AG10803 (cell line): ENCODE results near the gene CIB4.

Source experiments
- DNase-seq: peaks from one replicate; pipeline ENCODE4 v3.0.0; 2010; ENCODE audit warnings: low read depth
- H3K4me3 ChIP-seq: 2 replicates; pipeline ENCODE4 v1.5.1; 2011; ENCODE audit warnings: mild to moderate bottlenecking, low read length, control low read depth
- TF ChIP-seq, protein P1 (sequence below): conservative IDR thresholded peaks from 2 replicates; pipeline ENCODE4 v1.5.1; 2011; ENCODE audit warnings: mild to moderate bottlenecking, low read length, control low read depth, inconsistent platforms

CIB4 gene

DNA sequence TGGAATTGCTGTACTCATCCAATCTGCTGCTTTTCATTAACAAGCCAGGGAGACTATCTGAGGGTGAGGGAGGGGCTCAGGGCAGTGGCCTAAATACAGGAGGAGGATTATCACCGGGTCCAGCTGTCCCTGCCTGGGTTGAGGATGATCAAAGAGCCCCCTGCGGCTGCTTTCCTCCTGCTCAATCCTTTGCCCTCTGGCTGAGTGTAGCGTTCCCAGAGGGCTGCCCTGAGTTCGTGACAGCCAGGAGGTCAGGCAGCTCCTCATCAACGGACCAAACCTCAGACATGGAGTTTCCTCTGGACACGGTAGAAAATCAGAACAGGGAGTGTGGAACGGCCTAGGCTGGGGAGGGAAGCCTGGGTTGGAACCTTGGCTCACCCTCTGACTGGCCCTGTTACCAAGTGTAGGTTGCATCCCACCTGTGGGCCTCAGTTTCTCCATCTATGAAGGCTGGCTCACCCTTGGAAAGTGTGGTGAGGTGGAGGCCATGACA is 23.5 kb downstream of the CIB4 start:
- H3K4me3 ChIP-seq: no peak overlapping the region
- DNase-seq: no peak
- TF ChIP-seq, protein P1, sequence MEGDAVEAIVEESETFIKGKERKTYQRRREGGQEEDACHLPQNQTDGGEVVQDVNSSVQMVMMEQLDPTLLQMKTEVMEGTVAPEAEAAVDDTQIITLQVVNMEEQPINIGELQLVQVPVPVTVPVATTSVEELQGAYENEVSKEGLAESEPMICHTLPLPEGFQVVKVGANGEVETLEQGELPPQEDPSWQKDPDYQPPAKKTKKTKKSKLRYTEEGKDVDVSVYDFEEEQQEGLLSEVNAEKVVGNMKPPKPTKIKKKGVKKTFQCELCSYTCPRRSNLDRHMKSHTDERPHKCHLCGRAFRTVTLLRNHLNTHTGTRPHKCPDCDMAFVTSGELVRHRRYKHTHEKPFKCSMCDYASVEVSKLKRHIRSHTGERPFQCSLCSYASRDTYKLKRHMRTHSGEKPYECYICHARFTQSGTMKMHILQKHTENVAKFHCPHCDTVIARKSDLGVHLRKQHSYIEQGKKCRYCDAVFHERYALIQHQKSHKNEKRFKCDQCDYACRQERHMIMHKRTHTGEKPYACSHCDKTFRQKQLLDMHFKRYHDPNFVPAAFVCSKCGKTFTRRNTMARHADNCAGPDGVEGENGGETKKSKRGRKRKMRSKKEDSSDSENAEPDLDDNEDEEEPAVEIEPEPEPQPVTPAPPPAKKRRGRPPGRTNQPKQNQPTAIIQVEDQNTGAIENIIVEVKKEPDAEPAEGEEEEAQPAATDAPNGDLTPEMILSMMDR: no peak

DNA sequence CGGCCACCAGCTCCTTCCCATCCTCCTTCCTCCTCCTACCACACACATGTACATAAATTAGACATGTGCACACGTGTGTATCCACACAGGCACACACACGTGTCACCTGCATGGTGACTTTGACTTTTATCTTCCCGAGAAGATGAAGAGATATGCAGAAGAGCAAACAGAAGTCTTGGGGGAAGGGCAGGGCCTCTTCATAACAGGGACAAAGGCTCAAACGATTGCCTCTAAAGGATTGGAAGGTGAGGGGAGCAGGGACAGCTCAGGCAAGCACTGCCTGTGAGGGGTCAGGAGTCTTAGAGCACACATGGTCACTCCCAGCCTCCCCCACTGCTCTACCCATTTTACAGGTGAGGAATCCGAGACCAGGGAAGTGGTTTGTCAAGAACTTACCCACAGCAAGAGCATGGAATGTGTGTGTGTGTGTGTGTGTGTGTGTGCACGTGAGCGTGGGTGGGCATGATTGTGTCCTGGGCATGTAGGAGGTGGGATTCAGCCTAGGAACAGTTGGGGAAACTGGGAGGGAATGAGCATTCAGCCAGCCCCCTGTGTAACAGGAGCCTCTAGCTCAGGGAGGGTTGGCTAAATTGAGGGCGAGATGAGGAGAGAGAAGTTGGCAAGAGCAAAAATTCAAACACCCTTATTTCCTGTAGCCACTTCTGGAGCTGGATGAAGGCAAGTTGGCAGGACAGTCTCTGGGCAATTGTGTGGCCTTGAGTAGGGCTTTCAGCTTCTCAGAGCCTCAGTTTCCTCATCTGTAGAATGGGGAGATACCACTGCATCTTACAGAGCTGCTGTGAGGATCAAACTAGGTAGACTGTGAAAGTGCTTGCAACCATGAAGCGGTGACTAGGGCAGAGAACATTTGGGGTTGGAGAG is 24.2 kb downstream of the CIB4 start:
- no peak for DNase-seq
- no peak overlapping the region for H3K4me3 ChIP-seq
- TF ChIP-seq, protein P1: no peak

DNA sequence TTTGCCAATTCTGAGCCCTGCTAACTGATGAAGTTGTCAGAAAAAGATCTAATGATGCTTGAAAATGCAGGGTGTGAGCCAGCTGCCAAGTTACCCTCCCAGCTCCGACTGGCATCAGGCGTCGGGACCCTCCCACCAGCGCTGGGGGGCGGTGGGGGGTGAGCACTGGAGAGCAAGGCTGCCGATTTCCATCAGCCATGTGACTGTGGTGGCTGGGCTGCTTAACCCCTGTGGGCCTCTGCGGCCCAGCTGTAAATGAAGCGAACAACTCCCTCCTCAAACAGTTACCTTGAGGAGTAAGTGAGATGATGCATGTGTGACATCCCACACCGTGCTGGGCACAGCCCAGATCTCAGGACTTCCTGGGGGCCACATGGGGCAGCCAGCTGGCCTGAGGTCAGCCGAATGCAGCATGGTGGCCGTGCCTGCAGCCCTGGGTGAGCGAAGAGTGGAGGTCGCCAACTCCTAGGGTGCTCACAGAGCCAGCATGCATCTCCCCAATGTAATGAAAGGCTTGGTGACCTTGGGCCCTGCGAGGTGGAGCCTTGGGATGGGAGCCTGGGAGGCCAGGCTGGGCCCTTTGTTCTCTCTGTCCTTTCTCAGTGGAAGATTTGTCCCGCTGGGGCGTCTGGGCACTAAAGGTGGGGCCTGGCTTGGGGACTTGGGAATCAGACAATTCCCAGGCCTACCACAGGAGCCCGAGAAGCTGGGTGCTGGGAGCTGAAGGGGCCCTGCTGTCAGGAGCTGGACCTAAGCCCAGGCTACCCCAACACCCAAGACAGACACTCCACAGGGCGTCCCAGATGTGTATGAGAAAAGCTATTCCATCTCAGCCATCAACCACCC is 25.1 kb downstream of the CIB4 start:
- no peak overlapping the region for H3K4me3 ChIP-seq
- no peak for DNase-seq
- TF ChIP-seq, protein P1: no peak

DNA sequence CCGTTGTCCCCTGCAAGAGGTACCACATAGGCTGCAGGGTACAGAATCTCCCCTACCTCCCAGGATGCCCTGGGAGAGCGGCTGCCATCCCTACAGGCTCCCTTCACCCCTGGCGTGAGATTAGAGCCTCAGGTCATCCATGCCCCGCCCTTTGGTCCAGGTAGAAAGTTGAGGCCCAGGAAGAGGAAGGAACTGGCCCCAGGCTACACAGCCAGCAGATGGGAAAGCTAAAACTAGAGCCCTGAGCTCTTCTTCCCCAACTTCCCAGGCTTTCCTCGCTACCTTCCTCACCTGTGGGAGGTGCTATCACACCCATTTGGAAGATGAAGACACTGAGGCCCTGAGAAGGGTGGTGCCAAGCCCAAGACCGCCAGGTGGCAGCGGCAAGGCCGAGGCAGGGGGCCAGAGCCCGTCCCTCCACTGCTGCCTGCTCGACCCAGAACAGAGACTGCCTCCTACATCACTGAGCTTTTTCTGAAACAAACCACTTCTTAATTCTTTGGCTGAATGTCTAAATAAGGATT is 25.8 kb downstream of the CIB4 start:
- TF ChIP-seq, protein P1: peak; percentile 13; the same call in 1 of the 2 replicates
- DNase-seq: no peak
- no peak overlapping the region for H3K4me3 ChIP-seq

DNA sequence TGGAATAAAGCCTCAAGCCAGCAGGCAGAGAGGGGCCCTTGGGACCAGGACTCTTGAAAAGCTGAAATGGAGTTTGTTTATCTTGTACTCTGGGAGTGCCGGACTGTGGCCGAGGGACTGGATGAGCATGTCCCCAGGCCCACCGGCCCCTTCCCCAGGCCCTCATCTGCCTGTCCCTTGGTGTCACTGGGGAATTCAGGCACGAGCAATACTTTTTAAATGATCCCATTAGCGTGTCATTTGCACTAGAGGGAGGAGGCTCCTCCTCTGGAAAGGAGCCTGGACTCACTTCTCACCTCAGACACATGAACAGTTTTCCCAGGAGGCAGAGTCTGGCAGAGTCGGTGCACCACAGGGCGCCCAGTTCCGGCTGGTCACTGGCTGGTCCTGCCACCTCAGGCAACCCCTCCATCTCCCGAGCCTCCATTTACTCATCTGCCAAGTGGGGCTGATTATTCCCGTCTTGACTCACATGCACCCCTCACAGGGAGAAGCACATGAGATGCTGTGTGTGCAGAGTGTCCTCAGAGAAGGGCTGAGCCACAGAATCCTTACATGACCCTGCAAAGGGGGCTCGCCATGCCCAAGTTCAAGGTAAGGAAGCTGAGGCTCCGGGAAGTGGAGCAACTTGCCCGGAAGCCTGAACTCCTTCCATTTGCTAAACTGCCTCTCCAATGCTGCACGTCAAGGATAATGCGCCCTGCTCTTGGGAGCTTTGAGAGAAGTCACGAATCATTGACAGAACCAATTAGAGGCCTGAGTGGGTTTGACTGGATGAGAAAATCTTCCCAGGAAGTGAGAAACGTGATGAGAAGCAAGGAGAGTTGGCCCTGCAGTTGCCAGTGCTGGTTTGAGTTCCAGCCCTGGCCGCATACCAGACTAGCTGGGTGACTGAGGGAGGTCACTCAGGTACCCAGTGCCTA is 26.7 kb downstream of the CIB4 start:
- H3K4me3 ChIP-seq: no peak overlapping the region
- DNase-seq: no peak
- TF ChIP-seq, protein P1: no peak

DNA sequence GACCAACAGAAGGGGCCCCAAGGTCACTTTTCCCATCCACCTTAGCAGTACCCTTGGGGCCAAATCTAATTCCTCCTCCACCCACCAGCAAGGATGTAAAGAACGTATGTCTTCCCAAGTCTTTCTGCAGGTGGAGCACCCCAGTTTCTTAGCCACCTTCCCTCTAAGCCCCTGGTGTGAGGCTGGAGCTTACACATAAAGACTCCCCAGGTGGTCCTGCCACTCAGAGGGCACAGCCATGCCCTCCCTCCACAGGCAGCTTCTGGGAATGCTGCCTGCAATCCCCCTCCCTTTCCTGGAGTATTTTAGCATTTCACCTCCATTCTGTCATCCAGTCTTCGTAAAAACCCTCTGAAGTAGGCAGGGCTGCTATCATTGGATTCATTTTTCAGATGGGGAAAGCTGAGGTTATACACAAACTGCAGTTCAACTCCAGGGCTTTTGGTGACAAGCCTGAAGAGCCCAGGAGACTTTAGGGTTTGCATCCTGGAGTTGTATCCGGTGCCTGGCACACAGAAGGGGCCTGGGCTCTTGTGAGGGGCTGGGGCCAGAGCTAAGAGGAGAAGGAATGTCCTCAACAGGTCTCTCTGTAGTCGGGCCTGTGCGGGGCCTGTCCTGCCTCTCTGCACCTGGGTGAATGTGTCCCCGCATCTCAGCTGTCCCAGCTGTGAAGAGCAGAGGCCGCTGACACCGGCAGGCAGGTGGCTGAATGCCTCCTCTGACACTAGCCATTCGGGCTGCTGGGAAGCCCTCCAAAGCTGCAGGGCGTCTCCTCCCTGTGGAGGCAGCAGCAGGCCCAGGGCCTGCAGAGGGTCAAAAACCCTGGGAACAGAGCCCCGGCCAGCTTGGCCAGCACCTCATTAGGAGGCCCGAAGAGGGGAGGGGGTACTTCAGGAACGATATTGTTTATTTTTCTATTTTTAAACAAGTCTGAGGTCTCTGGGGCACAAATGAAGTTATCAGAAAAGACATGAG is 27.6 kb downstream of the CIB4 start:
- H3K4me3 ChIP-seq: no peak overlapping the region
- TF ChIP-seq, protein P1: no peak
- DNase-seq: no peak
